Urinary bladder (tissue), 4 donors: ENCODE measurements around the gene PSME3IP1. TPM values are rescaled to one million over a fixed set of nuclear protein-coding genes. Genes with fewer than 3 reads are reported as not detected.
"Not testable (repeated sequence)": the region's sequence is repeated elsewhere in the genome, so short reads cannot be mapped to it uniquely, and the experiment has no call there.

Experiments used
- DNase-seq: peaks from one replicate; pipeline ENCODE4 v3.0.0-alpha.2; 2015; ENCODE audit errors: extremely low spot score
- H3K27ac ChIP-seq: one replicate; pipeline ENCODE4 v1.5.1; 2013; ENCODE audit warnings: low read depth, mild to moderate bottlenecking, moderate library complexity
- H3K36me3 ChIP-seq: one replicate; pipeline ENCODE4 v1.6.1; 2013; ENCODE audit warnings: mild to moderate bottlenecking, moderate library complexity; ENCODE audit not compliant: insufficient read depth
- H3K4me1 ChIP-seq: one replicate; pipeline ENCODE4 v1.6.1; 2013; ENCODE audit warnings: mild to moderate bottlenecking, moderate library complexity; ENCODE audit not compliant: insufficient read depth
- H3K4me3 ChIP-seq: one replicate; pipeline ENCODE4 v1.5.1; 2013; ENCODE audit warnings: low read depth, low read length
- WGBS: extraction: QIAGEN DNeasy Blood & Tissue Kit; methylation state at CpG from one replicate; pipeline ENCODE4 v1.1.7; 2013; 5-methylcytosine and 5-hydroxymethylcytosine counted together
- polyA plus RNA-seq: library from polyadenylated mRNA; stranded (reverse); fragments of 200-250 nt; gene quantifications from one replicate; pipeline ENCODE4 v1.2.3, GENCODE V29; 2013
- total RNA-seq: library from RNA; depleted of rRNA; stranded (reverse); fragments of >200 nt; gene quantifications from one replicate; pipeline ENCODE4 v1.2.3, GENCODE V29; 2014
- donor health status: healthy with polysubstance abuse.
- donor health status: healthy.

The PSME3IP1 gene
- total and polyA plus RNA-seq, 2 donors = 61.8 to 63.1 TPM

- H3K4me3 ChIP-seq, DNase-seq, H3K27ac ChIP-seq, H3K4me1 ChIP-seq, H3K36me3 ChIP-seq: not testable (repeated sequence)
- 90% methylated on average over 10 of the region's 10 CpGs for WGBS
Measured at GRCh38 chr16:57109259-57110105, 76.4 kb downstream of the PSME3IP1 start.

GRCh38 chr16:57108432-57108831, 77.4 kb downstream of the PSME3IP1 start:
- Histone ChIP-seq H3K36me3 (peaks cover 2% of the 10 kb centered on the region), H3K27ac (no peak overlapping the region), H3K4me3 (no peak overlapping the region), H3K4me1 (no peaks in the 10 kb centered on the region)
- WGBS = 78% methylated on average over 1 of the region's 1 CpG
- no peak for DNase-seq

DNA sequence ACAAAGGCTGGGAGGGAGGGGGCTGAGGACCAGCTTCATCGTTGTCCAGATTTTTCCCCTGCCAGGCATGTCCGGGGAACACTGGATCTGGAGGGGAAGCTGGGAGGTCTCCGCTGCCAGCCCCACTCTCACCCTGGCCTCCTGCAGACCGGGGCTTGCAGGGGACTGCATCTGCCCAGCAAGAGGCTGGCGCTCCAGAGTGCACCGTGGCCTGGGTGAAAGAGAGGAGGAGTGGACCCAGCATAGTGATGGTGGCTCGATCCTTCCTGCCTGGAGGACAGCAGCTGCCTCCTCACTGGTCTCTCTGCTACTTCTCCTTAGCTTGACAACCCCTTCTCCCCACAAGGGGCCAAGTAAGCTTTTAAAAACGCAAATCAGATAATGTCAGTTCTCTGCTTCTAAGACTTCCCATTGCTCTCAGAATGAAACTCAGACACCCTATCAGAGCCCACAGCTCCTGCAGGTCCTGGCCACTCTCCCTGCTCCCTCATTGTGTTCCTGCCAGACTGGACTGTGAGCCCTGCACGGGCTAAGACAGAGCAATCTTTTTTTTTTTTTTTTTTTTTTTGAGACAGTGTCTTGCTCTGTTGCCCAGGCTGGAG, 78.4 kb downstream of the PSME3IP1 start:
- H3K27ac ChIP-seq = no peak overlapping the region
- H3K4me3 ChIP-seq = no peak overlapping the region
- 57% methylated on average over 9 of the region's 9 CpGs for WGBS
- no peak for DNase-seq
- H3K4me1 ChIP-seq = no peaks in the 10 kb centered on the region
- H3K36me3 ChIP-seq = peaks cover 2% of the 10 kb centered on the region

GRCh38 chr16:57106767-57107166, 79.1 kb downstream of the PSME3IP1 start:
- 93% methylated on average over 2 of the region's 2 CpGs for WGBS
- Histone ChIP-seq H3K4me3 (no peak overlapping the region), H3K27ac (no peak overlapping the region), H3K36me3 (peaks cover 2% of the 10 kb centered on the region), H3K4me1 (no peaks in the 10 kb centered on the region)
- no peak for DNase-seq

DNA sequence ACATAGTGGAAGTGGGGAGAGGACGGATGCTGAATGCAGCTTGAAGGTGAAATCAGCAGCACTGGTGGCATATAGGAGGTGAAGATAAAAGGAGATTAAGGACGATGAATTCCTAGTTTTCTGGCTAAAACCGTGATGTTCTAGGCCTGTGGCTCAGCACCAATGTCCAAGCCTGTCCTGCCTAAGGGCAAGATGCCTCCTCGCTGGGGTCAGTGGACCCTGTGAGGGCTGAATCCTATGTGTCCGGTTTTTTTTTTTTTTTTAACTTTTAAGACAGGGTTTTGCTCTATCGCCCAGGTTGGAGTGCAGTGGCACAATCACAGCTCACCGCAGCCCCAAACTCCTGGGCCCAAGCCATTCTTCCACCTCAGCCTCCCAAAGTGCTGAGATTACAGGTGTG, 80.7 kb downstream of the PSME3IP1 start:
- Histone ChIP-seq H3K4me1 (no peaks in the 10 kb centered on the region), H3K4me3 (no peak overlapping the region), H3K27ac (no peak overlapping the region), H3K36me3 (peaks cover 2% of the 10 kb centered on the region)
- no peak for DNase-seq
- WGBS = 91% methylated on average over 7 of the region's 7 CpGs

DNA sequence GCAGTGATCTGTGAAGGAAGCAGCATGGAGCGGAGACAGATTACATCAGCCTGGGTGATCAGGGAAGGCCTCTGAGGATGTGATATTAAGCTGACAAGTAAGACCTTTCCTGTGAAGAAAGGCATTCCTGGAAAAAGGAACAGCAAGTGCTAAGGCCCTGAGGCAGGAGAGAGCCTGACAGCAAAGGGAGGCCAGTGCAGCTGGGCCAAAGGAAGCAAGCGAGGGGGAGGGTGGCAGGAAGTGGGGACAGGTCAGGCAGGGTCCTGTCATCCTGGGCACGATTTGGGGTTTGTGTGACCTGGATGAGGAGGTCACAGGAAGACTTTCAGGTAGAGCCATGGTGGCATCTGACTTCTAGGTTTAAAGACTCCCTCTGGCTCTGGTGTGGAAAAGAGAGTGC, 81.1 kb downstream of the PSME3IP1 start:
- H3K4me1 ChIP-seq = no peaks in the 10 kb centered on the region
- H3K36me3 ChIP-seq = peaks cover 2% of the 10 kb centered on the region
- H3K27ac ChIP-seq = no peak overlapping the region
- DNase-seq = no peak
- no peak overlapping the region for H3K4me3 ChIP-seq
- WGBS = 70% methylated on average over 3 of the region's 3 CpGs

GRCh38 chr16:57102888-57103851, 82.7 kb downstream of the PSME3IP1 start:
- Histone ChIP-seq H3K36me3 (peaks cover 2% of the 10 kb centered on the region), H3K4me3 (no peak overlapping the region), H3K27ac (no peak overlapping the region), H3K4me1 (no peaks in the 10 kb centered on the region)
- DNase-seq = no peak
- 80% methylated on average over 16 of the region's 16 CpGs for WGBS

Other genes starting within 250 kb of the PSME3IP1 start
- gene CETP, start 224.1 kb downstream of the PSME3IP1 start, total RNA-seq = 1.6 TPM
- gene CETP, start 224.1 kb downstream of the PSME3IP1 start, polyA plus RNA-seq = 0.25 TPM
- gene NLRC5, start 196.5 kb downstream of the PSME3IP1 start, total RNA-seq = 10.7 TPM
- gene NLRC5, start 196.5 kb downstream of the PSME3IP1 start, polyA plus RNA-seq = 13.3 TPM
- gene CPNE2, start 93.5 kb downstream of the PSME3IP1 start, total RNA-seq = 24.6 TPM
- gene CPNE2, start 93.5 kb downstream of the PSME3IP1 start, polyA plus RNA-seq = 43.0 TPM
- gene RSPRY1, start 290 bp upstream of the PSME3IP1 start, total RNA-seq = 59.5 TPM
- gene RSPRY1, start 290 bp upstream of the PSME3IP1 start, polyA plus RNA-seq = 18.3 TPM
- 84.5 TPM for gene ARL2BP, start 59.2 kb upstream of the PSME3IP1 start, total RNA-seq
- 58.3 TPM for gene ARL2BP, start 59.2 kb upstream of the PSME3IP1 start, polyA plus RNA-seq
- gene PLLP, start 98.6 kb upstream of the PSME3IP1 start, total RNA-seq = 2.5 TPM
- 9.5 TPM for gene PLLP, start 98.6 kb upstream of the PSME3IP1 start, polyA plus RNA-seq
- gene CCL22, start 172.7 kb upstream of the PSME3IP1 start, total RNA-seq = not detected
- 0.10 TPM for gene CCL22, start 172.7 kb upstream of the PSME3IP1 start, polyA plus RNA-seq
- 2.1 TPM for gene CX3CL1, start 186.5 kb upstream of the PSME3IP1 start, total RNA-seq
- 56.5 TPM for gene CX3CL1, start 186.5 kb upstream of the PSME3IP1 start, polyA plus RNA-seq
- not detected for gene CCL17, start 218.7 kb upstream of the PSME3IP1 start, total RNA-seq
- gene CCL17, start 218.7 kb upstream of the PSME3IP1 start, polyA plus RNA-seq = not detected